Measurements from ENCODE around the gene GHRH. TPM values are rescaled to one million over a fixed set of nuclear protein-coding genes. Genes with fewer than 3 reads are reported as not detected.

Gene GHRH
- total RNA-seq, 1 donor from 2014 or later: not detected

DNA sequence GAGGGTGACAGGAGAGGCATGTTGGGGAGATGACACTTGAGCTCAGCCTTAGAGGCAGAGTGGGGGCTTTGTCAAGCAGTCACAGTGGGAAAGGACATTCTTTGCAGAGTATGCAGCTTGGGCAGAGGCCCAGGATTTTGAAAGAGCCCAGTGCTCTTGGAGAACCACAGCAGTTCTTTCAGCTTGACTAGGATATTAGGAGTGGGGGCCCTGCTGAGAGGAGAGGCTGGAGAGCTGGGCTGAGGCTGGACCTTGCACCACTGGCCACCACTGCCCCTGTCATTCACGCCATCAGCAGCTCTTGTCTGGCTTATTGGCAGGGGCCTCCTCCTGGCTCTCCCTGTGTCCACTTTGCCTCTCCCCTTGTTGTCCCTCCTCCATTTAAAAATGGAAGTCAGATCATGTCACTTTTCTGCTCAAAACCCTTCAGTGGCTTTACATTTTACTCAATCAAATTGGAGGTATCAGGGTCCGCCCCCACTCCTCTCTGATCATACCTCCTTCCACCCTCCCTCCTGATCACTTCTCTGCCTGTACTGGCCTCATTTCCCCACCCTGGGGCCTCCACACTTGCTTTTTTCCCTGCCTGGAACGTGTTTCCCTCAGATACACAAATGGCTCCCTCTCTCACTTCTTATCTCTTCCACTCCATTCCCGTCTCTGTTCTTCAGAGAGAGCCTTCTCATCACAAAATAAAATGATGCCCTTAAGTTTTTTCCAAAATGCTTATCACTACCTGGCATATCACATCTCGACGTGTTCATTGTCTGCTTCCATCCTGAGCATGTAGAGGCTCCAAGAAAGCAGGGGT, 38.3 kb upstream of the GHRH start:
- H3K27ac Mint-ChIP-seq: peak overlapping the region; percentile 40
- H3K36me3 Mint-ChIP-seq: peaks cover 36% of the 10 kb centered on the region
- no peak for DNase-seq (ENCODE audit: low spot score in 2 of 2, unreplicated experiment in 2 of 2)
- TF ChIP-seq, protein P1, sequence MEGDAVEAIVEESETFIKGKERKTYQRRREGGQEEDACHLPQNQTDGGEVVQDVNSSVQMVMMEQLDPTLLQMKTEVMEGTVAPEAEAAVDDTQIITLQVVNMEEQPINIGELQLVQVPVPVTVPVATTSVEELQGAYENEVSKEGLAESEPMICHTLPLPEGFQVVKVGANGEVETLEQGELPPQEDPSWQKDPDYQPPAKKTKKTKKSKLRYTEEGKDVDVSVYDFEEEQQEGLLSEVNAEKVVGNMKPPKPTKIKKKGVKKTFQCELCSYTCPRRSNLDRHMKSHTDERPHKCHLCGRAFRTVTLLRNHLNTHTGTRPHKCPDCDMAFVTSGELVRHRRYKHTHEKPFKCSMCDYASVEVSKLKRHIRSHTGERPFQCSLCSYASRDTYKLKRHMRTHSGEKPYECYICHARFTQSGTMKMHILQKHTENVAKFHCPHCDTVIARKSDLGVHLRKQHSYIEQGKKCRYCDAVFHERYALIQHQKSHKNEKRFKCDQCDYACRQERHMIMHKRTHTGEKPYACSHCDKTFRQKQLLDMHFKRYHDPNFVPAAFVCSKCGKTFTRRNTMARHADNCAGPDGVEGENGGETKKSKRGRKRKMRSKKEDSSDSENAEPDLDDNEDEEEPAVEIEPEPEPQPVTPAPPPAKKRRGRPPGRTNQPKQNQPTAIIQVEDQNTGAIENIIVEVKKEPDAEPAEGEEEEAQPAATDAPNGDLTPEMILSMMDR (IDR thresholded peaks at IDR 0.05; ENCODE audit: unreplicated experiment): no peak
- no peak overlapping the region for H3K4me3 Mint-ChIP-seq
- H3K4me1 Mint-ChIP-seq: peaks cover 15% of the 10 kb centered on the region
- H3K27me3 Mint-ChIP-seq (ENCODE audit: low read depth): no peaks in the 10 kb centered on the region
- no peaks in the 10 kb centered on the region for H3K9me3 Mint-ChIP-seq

DNA sequence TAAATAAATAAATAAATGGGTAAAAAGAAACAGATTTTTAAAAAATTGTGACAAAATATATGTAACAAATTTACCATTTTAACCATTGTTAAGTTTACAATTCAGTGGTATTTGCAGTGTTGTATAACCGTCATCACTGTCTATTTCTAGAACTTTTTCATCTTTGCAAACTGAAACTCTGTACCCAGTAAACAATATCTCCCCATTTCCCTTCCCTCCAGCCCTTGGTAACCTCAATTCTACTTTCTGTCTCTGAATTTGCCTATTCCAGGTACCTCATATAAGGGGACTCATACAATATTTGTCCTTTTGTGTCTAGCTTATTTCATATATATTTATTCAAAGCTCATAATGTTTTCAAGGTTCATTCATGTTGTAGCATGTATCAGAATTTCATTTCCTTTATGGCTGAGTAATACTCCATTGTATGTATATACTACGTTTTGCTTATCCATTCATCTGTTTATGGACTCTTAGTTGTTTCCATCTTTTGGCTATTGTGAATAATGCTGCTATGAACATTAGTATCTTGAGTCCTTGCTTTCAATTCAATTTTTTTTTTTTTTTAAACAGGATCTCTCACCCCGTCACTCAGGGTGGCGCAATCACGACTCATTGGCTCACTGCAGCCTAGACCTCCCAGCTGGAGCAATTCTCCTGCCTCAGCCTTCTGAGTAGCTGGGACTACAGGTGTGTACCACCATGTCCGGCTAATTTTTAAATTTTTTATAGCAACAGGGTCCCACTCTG, 36.8 kb upstream of the GHRH start:
- Mint-ChIP-seq H3K36me3 (peaks cover 40% of the 10 kb centered on the region), H3K4me3 (no peak overlapping the region), H3K4me1 (peaks cover 15% of the 10 kb centered on the region), H3K27me3 (ENCODE audit: low read depth) (no peaks in the 10 kb centered on the region), H3K27ac (peak overlapping the region; percentile 39), H3K9me3 (peaks cover 4% of the 10 kb centered on the region)
- TF ChIP-seq, protein P1 (IDR thresholded peaks at IDR 0.05; ENCODE audit: unreplicated experiment): no peak
- no peak for DNase-seq (ENCODE audit: low spot score in 2 of 2, unreplicated experiment in 2 of 2)

DNA sequence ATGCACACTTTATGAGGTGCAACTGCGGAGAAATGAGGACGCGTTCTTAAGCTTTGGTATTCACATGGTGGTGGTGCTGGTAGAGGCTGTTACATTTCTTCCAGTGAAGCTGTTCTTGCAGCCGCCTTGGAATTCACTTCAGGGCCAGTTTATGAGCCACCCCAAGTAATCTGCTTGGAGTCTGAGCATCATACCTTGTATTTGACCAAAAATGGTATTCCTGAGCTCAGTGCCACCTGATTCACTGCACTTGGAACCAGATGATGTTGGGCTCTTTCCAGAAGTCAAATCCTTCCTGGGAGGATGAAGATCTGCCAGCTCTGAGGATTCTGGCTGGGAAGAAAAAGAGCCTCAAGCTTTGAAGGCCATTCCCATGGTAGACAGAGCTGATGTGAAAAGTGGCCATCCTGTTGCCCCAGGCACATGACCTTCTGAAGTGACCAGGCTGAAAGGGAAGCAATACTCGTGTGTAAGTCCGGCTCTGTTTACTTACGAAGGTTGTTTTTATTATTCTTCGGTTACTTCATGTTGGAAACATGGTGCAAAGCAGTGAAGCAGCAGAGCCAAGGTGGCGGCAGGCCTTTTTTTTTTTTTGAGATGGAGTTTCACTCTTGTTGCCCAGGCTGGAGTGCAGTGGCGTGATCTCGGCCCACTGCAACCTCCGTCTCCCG, 35.6 kb upstream of the GHRH start:
- H3K36me3 Mint-ChIP-seq: peaks cover 45% of the 10 kb centered on the region
- H3K9me3 Mint-ChIP-seq: peaks cover 10% of the 10 kb centered on the region
- DNase-seq (ENCODE audit: low spot score in 2 of 2, unreplicated experiment in 2 of 2): no peak
- TF ChIP-seq, protein P1 (IDR thresholded peaks at IDR 0.05; ENCODE audit: unreplicated experiment): no peak
- no peak overlapping the region for H3K4me3 Mint-ChIP-seq
- peaks cover 15% of the 10 kb centered on the region for H3K4me1 Mint-ChIP-seq
- no peaks in the 10 kb centered on the region for H3K27me3 Mint-ChIP-seq (ENCODE audit: low read depth)
- no peak overlapping the region for H3K27ac Mint-ChIP-seq

DNA sequence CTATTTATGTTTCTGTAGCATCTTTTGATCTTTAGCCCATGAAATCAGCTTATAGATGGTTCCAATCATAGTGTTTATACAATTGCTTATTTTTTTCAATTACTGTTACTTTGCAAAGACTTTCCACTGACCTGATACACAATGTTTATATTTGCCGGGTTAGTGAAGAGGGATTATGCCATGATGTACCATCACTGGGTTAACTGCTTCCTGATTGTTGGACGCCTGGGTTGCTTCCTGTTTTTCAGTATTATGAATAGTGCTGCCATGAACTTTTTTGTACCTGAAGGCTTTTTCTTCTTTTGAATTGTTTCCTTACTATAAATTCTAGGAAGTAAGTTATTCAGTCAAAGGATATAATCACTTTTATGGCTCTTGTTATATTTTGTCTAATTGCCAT, 34.8 kb upstream of the GHRH start:
- H3K36me3 Mint-ChIP-seq: peaks cover 43% of the 10 kb centered on the region
- TF ChIP-seq, protein P1 (IDR thresholded peaks at IDR 0.05; ENCODE audit: unreplicated experiment): no peak

GRCh38 chr20:37295595-37295994, 34.0 kb upstream of the GHRH start:
- peak overlapping the region; percentile 69 for H3K27ac Mint-ChIP-seq

More for the DNA sequence above, 34.8 kb upstream of the GHRH start:
- Mint-ChIP-seq H3K9me3 (peaks cover 10% of the 10 kb centered on the region), H3K4me1 (peaks cover 15% of the 10 kb centered on the region), H3K27me3 (ENCODE audit: low read depth) (no peaks in the 10 kb centered on the region), H3K4me3 (no peak overlapping the region), H3K27ac (peak overlapping the region; percentile 36)
- DNase-seq (ENCODE audit: low spot score in 2 of 2, unreplicated experiment in 2 of 2): no peak

More at GRCh38 chr20:37295595-37295994, 34.0 kb upstream of the GHRH start:
- peaks cover 15% of the 10 kb centered on the region for H3K4me1 Mint-ChIP-seq
- H3K9me3 Mint-ChIP-seq: peaks cover 10% of the 10 kb centered on the region
- H3K27me3 Mint-ChIP-seq (ENCODE audit: low read depth): no peaks in the 10 kb centered on the region
- no peak overlapping the region for H3K4me3 Mint-ChIP-seq
- TF ChIP-seq, protein P1 (IDR thresholded peaks at IDR 0.05; ENCODE audit: unreplicated experiment): no peak
- H3K36me3 Mint-ChIP-seq: peaks cover 42% of the 10 kb centered on the region
- no peak for DNase-seq (ENCODE audit: low spot score in 2 of 2, unreplicated experiment in 2 of 2)

Data from mesothelial cell of epicardium (in vitro differentiated cells).